ENCODE results near the gene RD3L. TPM values are rescaled to one million over a fixed set of nuclear protein-coding genes. Genes with fewer than 3 reads are reported as not detected.

Gene RD3L
- total and polyA plus RNA-seq, 12 donors: 2.9 to 42.1 (median 25.3) TPM

GRCh38 chr14:103894034-103894722 is 48.2 kb downstream of the RD3L start:
- WGBS, 2 donors: 63 to 77% methylated on average over 26 of the region's 26 CpGs
- DNase-seq: no peak
- Histone ChIP-seq H3K27me3 (no peaks in the 10 kb centered on the region), H3K36me3 (no peaks in the 10 kb centered on the region), H3K9me3 (no peaks in the 10 kb centered on the region), H3K27ac (no peak overlapping the region), H3K4me1 (peaks cover 8 to 37% (median 28%) of the 10 kb centered on the region in 9 donors), H3K4me3 (no peak overlapping the region)
- no peak for ATAC-seq
- intact Hi-C loops (cut with DNase I): no loop called here
- no peak for TF ChIP-seq CTCF (IDR thresholded peaks at IDR 0.05)

GRCh38 chr14:103892247-103892646 is 50.1 kb downstream of the RD3L start:
- intact Hi-C loops (cut with DNase I): no loop called here
- 90 to 94% methylated on average over 8 of the region's 8 CpGs for WGBS, 2 donors
- Histone ChIP-seq H3K9me3 (no peaks in the 10 kb centered on the region), H3K36me3 (no peaks in the 10 kb centered on the region), H3K27ac (no peak overlapping the region), H3K4me3 (no peak overlapping the region), H3K4me1 (peaks cover 8 to 36% (median 26%) of the 10 kb centered on the region in 9 donors), H3K27me3 (no peaks in the 10 kb centered on the region)
- ATAC-seq: no peak
- no peak for TF ChIP-seq CTCF (IDR thresholded peaks at IDR 0.05)
- no peak for DNase-seq

DNA sequence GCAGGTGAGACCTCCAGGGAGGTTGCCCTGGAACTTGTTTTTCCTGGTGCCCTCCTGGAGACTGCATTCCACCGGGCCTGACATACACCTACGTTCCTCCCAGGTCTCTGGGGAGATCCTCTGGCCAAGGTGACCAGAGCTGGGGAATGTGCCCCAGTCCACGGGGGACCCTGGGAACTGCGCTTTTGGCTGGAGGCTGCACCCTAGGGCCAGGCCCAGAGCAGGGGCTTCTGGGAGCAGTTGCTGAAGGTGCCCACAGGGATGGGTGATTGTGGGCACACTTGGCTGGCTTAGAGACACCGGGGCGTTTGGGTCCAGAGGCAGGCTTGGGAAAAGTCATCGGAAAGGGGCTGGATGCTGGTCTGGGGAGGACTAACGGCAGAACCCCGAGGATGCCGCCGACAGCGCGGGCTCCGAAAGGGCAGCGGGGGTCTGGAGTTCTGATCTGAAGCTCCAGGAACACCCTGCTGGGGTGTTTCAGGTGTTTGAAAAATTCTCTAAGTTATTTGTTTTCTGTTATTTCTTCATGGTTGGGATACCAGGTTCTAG is 50.6 kb downstream of the RD3L start:
- peak overlapping the region in 1 of 10 donors; percentile 30 for H3K27ac ChIP-seq

More for the DNA sequence above, 50.6 kb downstream of the RD3L start:
- no peak for ATAC-seq
- no peak overlapping the region for H3K4me3 ChIP-seq
- WGBS, 2 donors: 87 to 92% methylated on average over 15 of the region's 15 CpGs
- no peak for TF ChIP-seq CTCF (IDR thresholded peaks at IDR 0.05)
- no peaks in the 10 kb centered on the region for H3K27me3 ChIP-seq
- no peaks in the 10 kb centered on the region for H3K36me3 ChIP-seq
- no peaks in the 10 kb centered on the region for H3K9me3 ChIP-seq
- intact Hi-C loops (cut with DNase I): loop anchor here in 1 of 10 donors (2.0 kb wide), 1 partner anchor 17 kb away; no protein-coding TSS in a partner anchor
- DNase-seq: no peak
- H3K4me1 ChIP-seq: peaks cover 8 to 34% (median 23%) of the 10 kb centered on the region in 9 donors
